ENCODE results near the gene DPEP2.

Gene DPEP2

GRCh38 chr16:67992661-67993206, 6.5 kb downstream of the DPEP2 start:
- no peak for TF ChIP-seq CTCF (IDR thresholded peaks at IDR 0.05; ENCODE audit: low read depth, low read length, missing control alignments)
- H3K4me3 ChIP-seq (ENCODE audit: low read depth, low read length), result no peak overlapping the region
- no peak for DNase-seq (ENCODE audit: low read depth)

- DNase-seq (ENCODE audit: low read depth), result no peak
- no peak overlapping the region for H3K4me3 ChIP-seq (ENCODE audit: low read depth, low read length)
- TF ChIP-seq CTCF (IDR thresholded peaks at IDR 0.05; ENCODE audit: low read depth, low read length, missing control alignments), result no peak
Measured at GRCh38 chr16:67990018-67990386, 9.3 kb downstream of the DPEP2 start.

GRCh38 chr16:67989322-67990017, 9.8 kb downstream of the DPEP2 start:
- no peak overlapping the region for H3K4me3 ChIP-seq (ENCODE audit: low read depth, low read length)
- DNase-seq (ENCODE audit: low read depth), result no peak
- no peak for TF ChIP-seq CTCF (IDR thresholded peaks at IDR 0.05; ENCODE audit: low read depth, low read length, missing control alignments)

GRCh38 chr16:67988675-67989074, 10.6 kb downstream of the DPEP2 start:
- no peak overlapping the region for H3K4me3 ChIP-seq (ENCODE audit: low read depth, low read length)
- no peak for DNase-seq (ENCODE audit: low read depth)
- TF ChIP-seq CTCF (IDR thresholded peaks at IDR 0.05; ENCODE audit: low read depth, low read length, missing control alignments), result no peak

GRCh38 chr16:67987460-67988160, 11.7 kb downstream of the DPEP2 start:
- H3K4me3 ChIP-seq (ENCODE audit: low read depth, low read length), result no peak overlapping the region
- no peak for TF ChIP-seq CTCF (IDR thresholded peaks at IDR 0.05; ENCODE audit: low read depth, low read length, missing control alignments)
- DNase-seq (ENCODE audit: low read depth), result no peak

- no peak for DNase-seq (ENCODE audit: low read depth)
- no peak overlapping the region for H3K4me3 ChIP-seq (ENCODE audit: low read depth, low read length)
- TF ChIP-seq CTCF (IDR thresholded peaks at IDR 0.05; ENCODE audit: low read depth, low read length, missing control alignments), result no peak
Measured at GRCh38 chr16:67986949-67987348, 12.3 kb downstream of the DPEP2 start.

Measured in GM12864 (cell line).